GM19372 (cell line): ENCODE data around the gene VAMP5.
"Not testable (repeated sequence)": the region's sequence is repeated elsewhere in the genome, so short reads cannot be mapped to it uniquely, and the experiment has no call there.

ENCODE experiments used
- ATAC-seq: cut with Tn5 transposase; IDR thresholded peaks from one replicate; pipeline ENCODE4 v1.9.1; 2021; ENCODE audit warnings: mild to moderate bottlenecking, low read depth, moderate library complexity; ENCODE audit not compliant: unreplicated experiment

The VAMP5 gene

DNA sequence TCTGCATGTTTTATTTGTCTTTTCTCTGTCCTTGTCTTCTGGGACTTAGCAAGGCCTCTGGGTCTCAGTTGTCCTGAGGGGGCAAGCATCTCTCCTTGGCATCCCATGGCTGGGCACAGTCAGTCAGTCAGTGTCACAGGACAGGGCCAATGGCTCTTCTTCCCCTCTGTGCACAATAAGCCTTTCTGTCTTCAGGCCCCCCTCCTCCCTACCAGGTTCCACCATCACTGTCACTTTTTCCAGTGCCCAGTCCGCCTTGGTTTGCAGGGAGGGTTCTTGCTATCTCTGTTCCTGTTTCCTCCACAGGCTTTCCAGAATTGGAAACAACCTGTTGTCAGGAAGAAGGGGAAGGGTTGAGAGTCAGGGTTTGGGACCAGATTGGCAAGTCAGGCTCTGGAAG is 1.7 kb upstream of the VAMP5 start:
- ATAC-seq = no peak

DNA sequence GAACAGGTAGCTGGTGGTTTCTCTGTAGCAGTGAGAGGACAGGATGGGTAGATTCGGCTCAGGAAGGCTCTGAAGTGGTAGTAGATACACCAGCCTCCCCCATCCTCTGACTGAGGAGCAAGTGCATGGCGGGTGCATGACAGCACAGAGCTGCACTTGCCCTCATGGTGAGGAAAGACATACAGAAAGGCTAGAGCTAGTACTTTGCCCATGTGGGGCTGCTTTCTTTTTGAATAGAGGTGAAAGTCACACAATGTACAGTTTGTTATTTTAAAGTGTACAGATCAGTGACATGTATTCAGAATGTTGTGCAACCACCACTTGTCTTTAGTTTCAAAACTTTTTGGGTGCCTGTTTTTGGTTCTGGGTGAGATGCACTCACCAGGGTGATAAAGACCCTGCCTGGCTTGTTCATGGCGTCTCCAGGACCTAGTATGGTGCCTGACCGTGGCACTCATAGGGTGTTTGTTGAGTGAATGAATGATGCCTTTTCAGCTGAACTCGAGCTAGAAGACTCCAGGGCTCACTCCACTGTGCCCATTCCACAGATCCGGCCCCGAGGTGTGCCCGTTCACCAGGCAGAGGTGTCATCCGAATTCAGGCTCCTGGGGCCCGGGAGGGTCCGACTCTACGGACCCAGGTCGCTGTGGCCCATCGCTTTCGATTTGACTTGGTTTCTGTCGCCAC is 421 bp upstream of the VAMP5 start:
- ATAC-seq = peak; percentile 18

DNA sequence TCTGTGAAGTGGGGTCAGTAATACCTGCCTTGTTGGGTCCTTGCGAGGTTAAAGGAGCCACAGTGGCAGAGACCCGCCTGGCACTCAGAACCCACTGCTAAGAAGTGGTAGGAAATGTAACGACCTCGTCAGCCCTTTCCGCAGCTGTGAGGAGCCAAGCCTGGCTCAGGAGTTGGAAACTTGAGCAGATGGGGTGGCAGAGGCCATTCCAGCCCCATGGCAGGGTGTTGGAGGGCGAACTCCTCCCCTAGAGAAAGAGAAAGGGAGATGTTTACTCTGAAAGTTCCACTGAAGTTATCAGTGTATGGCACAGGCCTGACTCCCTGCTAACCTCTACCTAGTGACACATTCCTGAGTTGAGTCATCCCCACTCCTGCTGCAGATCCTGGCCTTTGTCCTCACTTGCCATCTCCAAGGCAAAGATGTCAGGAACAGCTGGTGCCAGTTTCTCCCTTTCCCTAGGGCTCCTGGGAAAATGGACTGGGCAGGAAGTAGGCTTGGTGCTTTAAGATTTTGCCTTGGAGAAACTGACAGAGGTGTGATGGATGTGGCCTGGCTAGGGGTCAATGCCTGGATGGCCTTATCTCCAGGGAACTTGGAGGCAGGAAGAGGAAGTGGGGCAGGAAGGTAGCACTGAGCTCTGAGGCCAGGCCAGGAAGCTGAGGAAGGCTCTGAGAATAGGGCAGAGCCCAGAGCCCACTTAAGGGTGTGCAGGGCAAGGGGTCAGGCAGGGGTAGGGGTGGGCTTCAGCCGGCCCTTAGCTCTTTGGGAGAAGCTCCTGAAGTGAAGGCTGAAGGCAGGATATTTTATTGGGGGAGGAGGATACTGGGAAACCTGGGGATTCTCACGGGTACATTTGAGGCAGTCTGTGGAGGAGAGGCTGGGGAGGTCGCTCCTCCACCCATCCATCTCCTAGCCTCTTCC is 888 bp downstream of the VAMP5 start:
- ATAC-seq = peak; percentile 22

DNA sequence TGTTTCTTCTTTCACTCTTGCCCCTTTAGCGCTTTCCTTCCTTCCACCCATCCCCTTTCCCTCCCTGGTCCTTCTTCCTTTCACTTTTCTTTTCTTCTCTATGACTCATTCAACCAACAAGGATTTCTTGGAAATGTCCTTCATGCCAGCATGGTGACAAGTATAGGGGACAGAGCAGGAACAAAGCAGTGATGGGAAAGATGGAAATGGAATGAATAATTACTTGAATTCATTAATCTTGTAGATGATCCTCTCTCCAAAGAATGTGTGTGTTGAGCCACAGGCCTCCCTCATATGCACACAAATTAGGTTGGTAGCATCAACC is 1.5 kb downstream of the VAMP5 start:
- no peak for ATAC-seq

DNA sequence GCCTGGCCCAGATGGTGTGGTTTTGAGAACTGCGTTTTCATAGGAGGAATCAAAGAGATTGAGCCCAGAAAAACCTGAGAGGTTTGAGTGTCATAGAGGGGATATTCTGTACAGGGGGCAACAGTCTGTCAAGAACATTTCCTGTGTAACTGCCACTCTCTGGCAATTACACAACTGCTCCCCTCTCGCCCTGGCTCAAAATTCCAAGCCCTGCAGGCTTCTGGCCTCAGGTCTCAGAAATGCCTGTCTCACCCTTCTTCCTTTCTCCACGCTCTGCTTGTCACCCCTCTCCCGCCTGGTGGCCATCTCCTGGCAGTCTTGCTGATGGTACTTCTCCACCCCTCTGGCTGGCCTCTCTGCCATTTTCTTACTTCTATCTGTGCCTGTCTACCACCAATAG is 4.0 kb downstream of the VAMP5 start:
- no peak for ATAC-seq

DNA sequence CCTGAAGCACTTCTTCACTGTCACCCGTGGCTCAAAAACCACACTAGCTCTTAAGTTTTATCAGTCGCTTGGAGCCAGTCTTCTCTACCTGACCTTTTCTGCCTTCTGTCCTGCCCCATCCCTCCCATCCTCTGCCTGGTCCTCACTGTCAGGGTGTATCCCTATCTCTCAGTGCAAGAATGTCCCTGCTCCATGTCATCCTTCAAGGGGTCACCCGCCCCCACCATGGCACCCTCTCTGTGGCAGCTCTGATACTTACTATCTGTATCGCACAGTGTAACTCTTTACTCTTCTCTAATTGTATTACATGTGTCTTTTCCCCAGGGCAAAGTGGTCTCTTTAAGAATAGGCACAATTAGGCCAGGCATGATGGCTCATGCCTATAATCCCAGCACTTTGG is 4.4 kb downstream of the VAMP5 start:
- no peak for ATAC-seq

DNA sequence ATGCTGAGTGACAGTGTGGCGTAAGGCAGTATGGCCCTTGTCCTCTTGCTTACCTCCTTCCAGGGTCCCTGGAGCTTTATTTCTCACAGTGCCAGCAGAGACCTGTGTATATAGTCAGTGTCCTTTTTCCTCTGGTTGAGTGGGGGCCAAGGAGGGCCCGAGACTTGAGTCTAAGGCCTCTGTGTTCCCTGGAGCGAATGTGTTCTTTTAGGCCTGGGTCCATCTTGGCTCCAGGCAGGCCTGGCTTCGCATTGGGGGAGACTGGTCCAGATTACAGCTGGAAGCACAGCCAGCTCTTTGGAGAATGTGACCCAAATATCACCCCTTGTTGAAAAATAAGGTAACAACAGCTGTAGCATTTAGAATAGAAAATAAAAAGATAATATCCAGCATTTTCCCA is 5.0 kb downstream of the VAMP5 start:
- ATAC-seq = no peak

DNA sequence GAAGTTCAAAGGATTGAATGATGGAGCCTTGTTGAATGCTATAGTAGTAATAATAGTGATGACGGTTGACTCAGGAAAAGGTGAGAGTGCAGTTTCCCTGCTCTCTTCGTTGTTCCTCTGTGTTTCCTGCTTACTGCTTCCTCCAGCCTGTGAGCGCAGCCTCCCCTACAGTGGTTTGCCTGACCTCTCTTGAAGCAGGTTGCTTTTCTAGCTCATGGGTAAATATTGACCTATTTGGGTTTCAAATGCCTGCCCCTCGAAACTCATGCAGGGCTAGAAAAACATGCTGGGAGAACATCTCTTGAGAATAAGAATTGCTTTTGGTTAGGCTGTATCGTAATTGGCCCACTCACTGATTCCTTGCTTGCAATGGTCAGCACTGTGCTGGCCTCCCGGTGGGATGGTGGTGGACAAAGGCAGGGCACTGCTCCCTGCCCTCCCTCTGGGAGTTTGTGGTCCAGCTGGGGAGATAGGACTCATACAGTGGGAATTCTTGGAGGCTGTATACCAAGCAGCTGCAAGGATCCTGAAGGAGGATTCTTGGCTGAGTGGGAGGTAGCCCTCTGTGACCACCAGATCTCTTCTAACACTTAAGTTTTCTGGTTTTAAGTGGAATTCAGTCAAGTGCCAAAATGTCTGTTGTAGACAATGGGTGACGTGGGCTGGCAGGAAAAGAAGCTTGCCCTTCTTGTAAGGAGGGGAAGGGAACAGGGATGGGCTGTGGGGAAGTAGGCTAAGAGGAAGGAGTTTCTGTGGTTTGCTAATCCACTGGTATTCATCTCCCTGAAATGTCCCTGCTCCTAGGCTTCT is 6.0 kb downstream of the VAMP5 start:
- ATAC-seq = no peak

DNA sequence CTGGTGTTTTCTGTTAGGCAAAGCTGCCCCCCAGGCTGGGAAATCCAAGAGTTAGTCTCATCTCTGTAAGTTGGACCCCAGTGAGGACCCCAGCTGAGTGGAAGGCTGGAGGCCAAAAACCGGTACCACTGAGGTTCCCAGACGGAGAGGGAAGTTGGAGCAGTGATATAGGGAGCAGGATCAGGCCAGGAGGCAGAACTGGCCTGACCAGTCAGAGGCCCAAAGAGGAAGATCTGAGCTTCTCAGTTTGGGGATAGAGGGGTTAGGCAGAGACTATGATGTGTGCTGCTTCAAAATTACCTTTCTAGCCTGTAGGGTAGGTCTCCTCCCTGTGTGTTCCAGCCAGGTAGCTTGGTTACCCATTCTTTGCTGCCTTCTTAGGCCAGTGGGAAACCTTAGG is 6.7 kb downstream of the VAMP5 start:
- ATAC-seq = no peak

DNA sequence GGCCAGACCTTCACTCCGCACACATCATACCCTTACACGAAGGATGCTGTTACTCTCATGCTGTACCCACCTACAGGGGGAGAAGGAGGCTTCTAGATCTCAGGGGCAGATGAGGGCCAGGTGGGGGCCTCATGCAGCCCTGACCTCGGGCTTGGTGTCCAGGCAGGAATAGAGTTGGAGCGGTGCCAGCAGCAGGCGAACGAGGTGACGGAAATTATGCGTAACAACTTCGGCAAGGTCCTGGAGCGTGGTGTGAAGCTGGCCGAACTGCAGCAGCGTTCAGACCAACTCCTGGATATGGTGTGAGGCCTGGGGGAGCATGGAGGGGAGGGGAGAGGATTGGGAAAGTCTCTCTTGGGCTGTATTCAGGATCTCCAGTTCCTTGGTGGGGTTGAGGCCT is 7.3 kb downstream of the VAMP5 start:
- ATAC-seq = no peak

DNA sequence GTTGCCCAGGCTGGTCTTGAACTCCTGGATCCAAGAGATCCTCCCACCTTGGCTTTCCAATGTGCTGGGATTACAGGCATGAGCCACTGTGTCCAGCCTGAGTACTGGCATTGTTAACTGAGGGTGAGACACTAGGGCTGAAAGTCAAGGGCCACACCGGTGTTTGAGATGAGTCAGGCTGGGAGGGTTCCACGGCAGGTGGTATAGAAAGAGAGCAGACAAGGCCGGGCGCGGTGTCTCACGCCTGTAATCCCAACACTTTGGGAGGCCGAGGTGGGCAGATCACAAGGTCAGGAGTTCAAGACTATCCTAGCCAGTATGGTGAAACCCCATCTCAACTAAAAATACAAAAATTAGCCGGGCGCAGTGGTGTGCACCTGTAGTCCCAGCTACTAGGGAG is 8.1 kb downstream of the VAMP5 start:
- ATAC-seq = not testable (repeated sequence)

DNA sequence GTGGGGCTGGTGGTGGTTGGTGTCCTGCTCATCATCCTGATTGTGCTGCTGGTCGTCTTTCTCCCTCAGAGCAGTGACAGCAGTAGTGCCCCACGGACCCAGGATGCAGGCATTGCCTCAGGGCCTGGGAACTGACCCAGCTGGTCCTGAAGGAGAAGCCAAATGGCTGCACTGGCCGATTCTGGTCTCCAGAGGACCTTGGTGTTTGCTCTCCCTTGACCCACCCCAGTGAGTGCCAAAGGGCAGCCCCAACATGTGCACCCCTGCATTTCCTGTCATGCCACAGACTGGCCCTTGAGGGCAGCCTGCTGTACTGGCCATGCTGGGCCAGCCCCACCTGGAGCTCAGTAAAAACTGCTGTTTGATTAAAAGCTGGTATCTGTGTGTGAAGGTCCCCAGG is 8.8 kb downstream of the VAMP5 start:
- ATAC-seq = no peak

DNA sequence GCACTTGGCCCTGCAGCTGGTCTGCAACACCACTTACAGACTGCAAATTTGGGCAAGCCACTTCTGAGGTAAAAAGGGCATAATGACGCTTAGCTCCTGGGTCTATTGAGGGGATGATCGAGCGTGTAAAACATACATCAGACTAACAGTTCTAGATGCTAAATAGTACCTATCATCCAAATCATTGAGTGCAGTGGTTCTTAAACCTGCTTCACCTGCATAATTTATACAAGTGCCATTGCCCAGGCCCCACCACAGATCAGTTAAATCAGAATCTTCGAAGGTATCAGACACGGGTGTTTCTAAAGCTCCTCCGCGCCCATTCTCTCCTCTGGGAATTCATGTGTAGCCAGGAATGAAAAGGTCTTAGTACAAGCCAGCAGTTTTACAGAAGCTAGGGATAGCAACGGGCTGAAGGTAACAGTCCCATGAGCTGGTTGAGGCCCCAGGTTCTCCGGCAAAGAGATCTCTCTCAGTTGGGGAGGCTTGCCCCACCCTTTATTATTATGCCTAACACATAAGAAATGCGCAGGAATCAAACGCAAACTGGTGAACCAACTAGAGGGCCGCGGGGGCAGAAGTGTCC is 10.6 kb downstream of the VAMP5 start:
- no peak for ATAC-seq

DNA sequence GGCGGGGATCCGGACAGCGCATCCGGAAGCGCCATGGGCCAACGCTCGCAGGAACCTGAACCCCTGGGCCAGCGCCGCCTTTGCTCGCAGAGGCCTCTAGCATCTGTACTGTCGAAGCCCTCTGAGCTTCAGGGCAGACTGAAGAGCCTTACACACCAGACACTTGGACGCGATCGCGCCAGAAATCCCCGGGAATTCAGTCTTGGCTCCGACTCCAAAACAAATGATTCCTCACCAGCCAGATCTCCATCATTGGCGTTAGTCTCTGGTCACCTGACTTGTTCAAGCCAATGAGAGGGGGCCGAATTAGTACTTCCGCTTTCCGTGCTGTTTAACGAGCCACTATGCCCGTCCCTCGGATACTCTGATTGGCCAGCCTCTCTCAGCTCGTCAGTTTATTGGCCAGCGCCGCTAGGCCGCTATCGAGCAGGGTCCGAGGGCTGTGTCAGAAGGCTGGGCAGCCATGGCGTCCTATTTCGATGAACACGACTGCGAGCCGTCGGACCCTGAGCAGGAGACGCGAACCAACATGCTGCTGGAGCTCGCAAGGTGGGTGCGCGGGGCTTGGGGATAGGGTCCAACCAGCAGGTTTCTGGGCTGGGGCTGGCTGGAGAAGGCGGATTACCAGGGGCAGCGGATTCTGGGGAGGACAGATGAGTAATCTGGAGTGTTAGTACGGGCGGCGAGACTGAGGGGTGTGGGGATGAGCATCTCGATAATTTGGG is 11.2 kb downstream of the VAMP5 start, which contains the start of gene RNF181:
RNF181 (plus strand) TSS at position 445 of the 725 bp plus-strand sequence; CDS start at position 464, 19 bp downstream.
- ATAC-seq = peak; percentile 100

DNA sequence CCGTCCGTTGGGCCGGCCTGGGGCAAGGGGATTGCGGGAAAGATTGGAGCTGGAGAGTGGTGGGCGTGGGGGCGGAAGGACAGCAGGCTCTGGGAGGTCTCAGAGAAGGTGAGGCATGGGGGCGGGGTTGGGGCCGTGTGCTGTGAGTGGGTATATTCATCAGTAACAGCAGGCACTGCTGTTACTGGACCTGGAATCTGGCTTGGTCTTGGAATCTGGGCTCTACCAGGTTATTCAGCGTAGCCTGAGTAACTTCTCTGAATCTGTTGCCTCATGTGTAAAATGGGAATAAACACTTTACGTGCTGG is 11.7 kb downstream of the VAMP5 start:
- ATAC-seq = no peak

DNA sequence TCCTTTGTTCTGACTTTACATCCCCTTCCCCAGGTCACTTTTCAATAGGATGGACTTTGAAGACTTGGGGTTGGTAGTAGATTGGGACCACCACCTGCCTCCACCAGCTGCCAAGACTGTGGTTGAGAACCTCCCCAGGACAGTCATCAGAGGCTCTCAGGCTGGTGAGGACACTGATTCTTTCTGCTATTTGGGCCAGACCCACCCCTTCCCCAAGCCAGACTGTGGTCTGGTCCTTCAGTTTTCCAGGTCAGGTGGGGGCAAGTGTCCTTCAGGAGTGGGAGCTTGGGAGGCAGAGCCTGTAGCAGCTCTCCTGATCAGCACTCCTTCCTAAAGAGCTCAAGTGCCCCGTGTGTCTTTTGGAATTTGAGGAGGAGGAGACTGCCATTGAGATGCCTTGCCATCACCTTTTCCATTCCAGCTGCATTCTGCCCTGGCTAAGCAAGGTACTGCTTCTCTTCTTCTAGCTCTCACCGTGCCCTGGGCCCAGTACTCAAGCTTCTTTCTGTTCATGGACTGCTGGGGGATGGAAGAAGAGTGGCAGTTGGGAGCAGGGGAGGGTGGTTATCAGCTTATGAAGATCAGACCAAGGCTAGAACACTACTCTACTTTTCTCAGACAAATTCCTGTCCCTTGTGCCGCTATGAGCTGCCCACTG is 12.4 kb downstream of the VAMP5 start:
- ATAC-seq = no peak

DNA sequence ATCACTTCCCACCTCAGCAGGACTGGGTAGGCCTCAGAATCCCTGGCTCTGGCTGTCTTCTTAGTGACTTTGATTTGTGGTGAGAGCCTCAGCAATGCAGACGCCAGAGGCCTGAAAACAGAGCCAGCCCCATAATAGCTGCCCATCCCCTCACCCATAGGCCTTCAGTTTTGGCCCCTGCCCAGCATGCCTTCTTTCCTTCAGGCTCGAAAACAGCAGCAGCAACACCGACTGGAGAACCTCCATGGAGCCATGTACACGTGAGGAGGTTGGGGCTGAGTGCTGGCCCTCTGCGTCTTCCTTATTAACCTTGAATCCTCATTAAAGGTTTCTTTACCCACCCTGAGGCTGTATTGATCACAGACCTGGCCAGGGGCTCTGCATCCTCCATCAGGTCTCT is 13.0 kb downstream of the VAMP5 start:
- no peak for ATAC-seq

DNA sequence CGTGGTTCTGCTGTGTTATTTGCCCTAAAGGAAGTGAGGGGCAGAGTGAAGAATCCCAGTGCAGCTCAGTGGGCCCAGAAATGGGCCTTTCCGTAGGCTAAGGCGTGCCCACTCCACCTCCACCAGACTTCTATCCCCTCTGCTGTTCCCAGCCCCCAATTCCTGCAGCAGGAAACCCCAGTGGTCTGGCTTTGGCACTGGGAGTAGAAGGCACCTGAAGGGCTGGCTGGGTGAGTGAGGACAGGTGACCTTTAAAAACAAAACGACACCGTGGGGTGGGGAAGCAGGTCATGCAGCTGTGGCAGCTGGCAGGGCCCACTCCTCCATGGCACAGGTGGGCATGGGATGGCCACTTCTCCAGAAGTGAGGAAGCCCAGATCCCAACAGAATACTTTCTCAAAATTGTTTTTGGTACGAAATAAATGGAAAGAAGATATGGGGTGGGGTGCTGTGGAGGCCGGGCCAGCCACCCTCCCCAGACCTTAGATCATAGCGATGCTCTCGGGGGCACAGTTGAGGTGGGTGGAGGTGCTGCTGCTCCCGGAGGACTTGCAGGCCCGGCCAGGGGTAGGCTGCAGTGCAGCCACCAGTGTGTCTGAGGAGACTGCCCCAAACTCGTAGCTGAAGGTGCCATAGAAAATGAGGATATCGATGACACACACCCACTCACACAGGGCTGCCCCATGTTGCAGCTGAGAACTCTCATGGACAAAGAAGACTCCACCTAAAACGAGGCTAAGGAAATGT is 14.5 kb downstream of the VAMP5 start:
- ATAC-seq = no peak
